Limb (tissue), 2 donors: ENCODE data around the gene FLG.
A peak's percentile ranks its signal among the peaks of the same experiment; 100 is the strongest.
"Not testable (repeated sequence)": the region's sequence is repeated elsewhere in the genome, so short reads cannot be mapped to it uniquely, and the experiment has no call there.

ENCODE experiments used
- DNase-seq, 2 donors: peaks; one replicate each; pipeline ENCODE4 v3.0.0-alpha.2; 2016; ENCODE audit errors: extremely low spot score in 2 of 2

FLG gene

GRCh38 chr1:152325111-152325510 lies at the start of gene FLG:
Gene FLG (minus strand): TSS chr1:152325239. CDS start chr1:152315456, 9,783 bp downstream.
- DNase-seq = no peak

- no peak for DNase-seq
Observed at GRCh38 chr1:152374451-152374850, 49.4 kb upstream of the FLG start.

GRCh38 chr1:152372672-152373071 lies 47.6 kb upstream of the FLG start:
- no peak for DNase-seq

GRCh38 chr1:152367436-152367835 lies 42.4 kb upstream of the FLG start:
- DNase-seq = no peak

GRCh38 chr1:152359906-152360305 lies 34.9 kb upstream of the FLG start, which contains the start of gene FLG2:
Gene FLG2 (minus strand): TSS chr1:152360006. CDS start chr1:152358884, 1,122 bp downstream.
- DNase-seq = no peak

- no peak for DNase-seq
Observed at GRCh38 chr1:152356736-152357135, 31.7 kb upstream of the FLG start.

- DNase-seq = no peak
Observed at GRCh38 chr1:152349611-152350010, 24.6 kb upstream of the FLG start.

- no peak for DNase-seq
Observed at GRCh38 chr1:152348447-152348846, 23.4 kb upstream of the FLG start.

GRCh38 chr1:152347116-152347728 lies 22.2 kb upstream of the FLG start:
- DNase-seq = peak in 1 of 2 donors; percentile 19

GRCh38 chr1:152344438-152344837 lies 19.4 kb upstream of the FLG start:
- no peak for DNase-seq

GRCh38 chr1:152343006-152343405 lies 18.0 kb upstream of the FLG start:
- no peak for DNase-seq

GRCh38 chr1:152335399-152335798 lies 10.4 kb upstream of the FLG start:
- DNase-seq = no peak

GRCh38 chr1:152328801-152329391 lies 3.9 kb upstream of the FLG start:
- DNase-seq = no peak

GRCh38 chr1:152313970-152314369 lies 11.1 kb downstream of the FLG start:
- no peak for DNase-seq

GRCh38 chr1:152313319-152313801 lies 11.7 kb downstream of the FLG start:
- no peak for DNase-seq

- not testable (repeated sequence) for DNase-seq
Observed at GRCh38 chr1:152312169-152312568, 12.9 kb downstream of the FLG start.

GRCh38 chr1:152309955-152310354 lies 15.1 kb downstream of the FLG start:
- DNase-seq = no peak

- not testable (repeated sequence) for DNase-seq
Observed at GRCh38 chr1:152309320-152309901, 15.6 kb downstream of the FLG start.

- DNase-seq = not testable (repeated sequence)
Observed at GRCh38 chr1:152308758-152309157, 16.3 kb downstream of the FLG start.

GRCh38 chr1:152307970-152308369 lies 17.1 kb downstream of the FLG start:
- not testable (repeated sequence) for DNase-seq

- not testable (repeated sequence) for DNase-seq
Observed at GRCh38 chr1:152306123-152306522, 18.9 kb downstream of the FLG start.

- DNase-seq = not testable (repeated sequence)
Observed at GRCh38 chr1:152304773-152305172, 20.3 kb downstream of the FLG start.
